Measurements from ENCODE around the gene PSG3.
"Not testable (repeated sequence)": the region's sequence is repeated elsewhere in the genome, so short reads cannot be mapped to it uniquely, and the experiment has no call there.

PSG3 gene

GRCh38 chr19:42693760-42694350 lies 46.4 kb downstream of the PSG3 start:
- DNase-seq = peak; percentile 15

- DNase-seq = no peak
Measured at GRCh38 chr19:42683917-42684513, 56.3 kb downstream of the PSG3 start.

GRCh38 chr19:42676326-42676725 lies 64.0 kb downstream of the PSG3 start:
- DNase-seq = not testable (repeated sequence)

- DNase-seq = not testable (repeated sequence)
Measured at GRCh38 chr19:42674549-42674948, 65.7 kb downstream of the PSG3 start.
